ENCODE measurements around the gene ARHGAP29.

Gene ARHGAP29

GRCh38 chr1:94199398-94199797, 38.0 kb downstream of the ARHGAP29 start:
- no peak for TF ChIP-seq CTCF (IDR thresholded peaks at IDR 0.05; ENCODE audit: extremely low read depth, missing control alignments)
- no peak for DNase-seq (ENCODE audit: low spot score)

GRCh38 chr1:94194079-94194865, 43.1 kb downstream of the ARHGAP29 start:
- DNase-seq (ENCODE audit: low spot score), result no peak
- TF ChIP-seq CTCF (IDR thresholded peaks at IDR 0.05; ENCODE audit: extremely low read depth, missing control alignments), result no peak

GRCh38 chr1:94193128-94193527, 44.3 kb downstream of the ARHGAP29 start:
- TF ChIP-seq CTCF (IDR thresholded peaks at IDR 0.05; ENCODE audit: extremely low read depth, missing control alignments), result no peak
- no peak for DNase-seq (ENCODE audit: low spot score)

GRCh38 chr1:94191216-94191615, 46.2 kb downstream of the ARHGAP29 start:
- DNase-seq (ENCODE audit: low spot score), result no peak
- no peak for TF ChIP-seq CTCF (IDR thresholded peaks at IDR 0.05; ENCODE audit: extremely low read depth, missing control alignments)

DNA sequence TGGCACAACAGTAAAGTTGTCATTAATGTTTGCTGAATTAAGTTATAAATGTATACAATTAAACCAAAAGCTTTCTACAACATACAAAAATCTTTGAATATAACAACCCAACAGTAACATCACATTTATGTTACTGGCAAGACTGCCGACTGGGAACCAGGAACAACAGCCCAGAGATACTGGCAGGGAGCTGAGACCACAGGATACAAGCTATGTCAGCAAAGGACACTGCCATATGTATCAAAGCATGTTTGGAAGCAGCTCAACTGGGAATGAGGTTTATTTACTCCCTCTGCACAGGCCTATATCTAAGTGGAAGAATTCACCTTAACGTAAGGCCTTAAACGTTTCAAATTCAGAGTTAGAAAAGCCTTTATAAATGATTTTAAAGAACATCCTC, 50.4 kb downstream of the ARHGAP29 start:
- TF ChIP-seq CTCF (IDR thresholded peaks at IDR 0.05; ENCODE audit: extremely low read depth, missing control alignments), result no peak
- no peak for DNase-seq (ENCODE audit: low spot score)

GRCh38 chr1:94183197-94183815, 54.1 kb downstream of the ARHGAP29 start:
- TF ChIP-seq CTCF (IDR thresholded peaks at IDR 0.05; ENCODE audit: extremely low read depth, missing control alignments), result no peak
- DNase-seq (ENCODE audit: low spot score), result no peak

DNA sequence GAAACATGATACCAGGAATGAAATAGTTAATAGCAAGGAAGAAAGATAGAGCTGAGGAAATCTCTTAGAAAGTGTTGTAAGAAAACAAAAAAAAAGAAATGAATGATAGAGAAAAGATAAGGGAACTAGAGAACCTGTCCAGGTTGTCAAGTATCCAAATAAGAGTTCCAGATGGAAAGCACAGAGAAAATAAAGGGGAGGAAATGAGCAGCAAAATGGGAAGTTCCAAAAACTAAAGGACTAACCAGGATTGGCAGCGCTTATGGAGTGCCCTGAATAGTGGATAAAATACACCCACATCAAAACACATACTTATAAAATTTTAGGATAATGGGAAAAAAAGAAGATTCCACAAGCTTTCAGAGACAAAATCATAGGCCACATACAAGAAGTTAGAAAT, 55.2 kb downstream of the ARHGAP29 start:
- no peak for DNase-seq (ENCODE audit: low spot score)
- no peak for TF ChIP-seq CTCF (IDR thresholded peaks at IDR 0.05; ENCODE audit: extremely low read depth, missing control alignments)
